ENCODE results near the gene IRX5.

Gene IRX5

DNA sequence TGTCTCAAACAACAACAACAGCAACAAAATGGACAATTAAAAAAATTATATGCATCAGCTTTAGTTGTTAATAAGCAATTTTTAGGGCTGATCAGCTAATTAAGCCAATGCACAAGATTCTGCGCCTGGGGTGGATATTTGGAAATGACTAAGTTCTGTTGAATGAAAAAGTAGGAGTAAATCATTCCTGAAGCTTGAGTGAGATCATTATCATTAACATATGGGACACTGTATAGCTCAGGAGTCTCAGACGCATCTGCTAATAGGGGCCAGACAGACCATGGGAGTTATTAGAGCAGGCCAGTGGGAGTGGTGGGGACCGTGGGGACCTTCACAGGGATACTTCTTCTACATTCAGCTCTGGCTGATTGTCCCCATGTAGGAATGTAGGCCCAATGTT is 22.8 kb downstream of the IRX5 start:
- DNase-seq: no peak

- peak; percentile 2 for DNase-seq
These were observed 23.6 kb downstream of the IRX5 start for GRCh38 chr16:54954220-54954619.

GRCh38 chr16:54955757-54956156 is 25.1 kb downstream of the IRX5 start:
- no peak for DNase-seq

DNA sequence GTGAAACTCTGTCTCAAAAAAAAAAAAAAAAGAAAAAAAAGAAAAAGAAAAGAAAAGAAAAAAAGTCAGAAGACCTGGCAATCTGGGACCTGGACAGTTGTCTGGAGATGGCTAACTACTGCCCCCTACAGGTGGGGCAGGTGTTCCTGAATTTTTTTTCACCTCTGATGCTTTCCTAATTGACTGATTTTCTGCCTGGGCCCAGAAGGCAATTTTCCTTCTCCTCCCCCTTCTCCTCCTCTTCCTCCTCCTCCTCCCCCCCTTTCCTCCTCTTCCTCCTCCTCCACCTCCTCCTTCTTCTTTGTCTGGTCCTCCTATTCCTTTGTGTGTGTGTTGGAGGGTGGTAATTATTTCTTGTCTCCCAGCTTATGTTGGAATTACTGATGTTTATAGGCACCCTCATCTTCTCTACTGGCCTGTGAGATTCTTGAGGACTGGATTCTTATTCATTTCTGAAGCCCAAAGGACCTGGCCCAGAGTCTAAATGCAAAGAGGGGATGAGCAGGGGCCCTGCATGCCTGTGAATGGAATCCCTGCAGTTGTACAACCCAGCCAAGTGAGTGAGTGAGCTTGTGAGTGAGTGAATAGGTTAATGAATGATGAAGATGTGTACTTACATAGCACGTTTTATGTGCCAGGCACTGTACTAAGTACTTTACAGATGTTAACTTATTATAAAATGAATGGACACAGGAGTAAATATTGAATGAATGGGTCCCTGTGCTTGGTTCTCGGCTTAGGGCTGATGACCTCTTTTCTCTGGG is 26.9 kb downstream of the IRX5 start:
- peak; percentile 48 for DNase-seq

- DNase-seq: no peak
These were observed 31.4 kb downstream of the IRX5 start for GRCh38 chr16:54962045-54962444.

DNA sequence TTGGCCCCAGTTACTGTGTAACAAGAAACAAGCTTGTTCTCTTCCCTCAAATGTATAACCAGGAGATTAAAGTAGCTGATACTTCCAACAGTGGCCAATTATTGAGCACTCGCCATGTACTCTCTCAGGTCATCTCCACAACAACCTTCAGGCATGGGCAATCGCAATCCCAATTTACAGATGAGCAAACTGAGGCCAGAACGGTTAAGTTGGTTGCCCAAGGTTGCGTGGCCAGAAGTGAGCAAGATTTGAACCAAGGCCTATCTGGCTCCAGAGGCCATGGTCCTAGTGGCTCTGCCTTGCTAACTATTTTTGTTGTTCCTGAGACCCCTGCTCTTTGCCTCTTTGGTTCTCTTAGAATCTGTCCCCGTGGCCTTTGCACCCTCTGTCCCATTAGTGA is 33.6 kb downstream of the IRX5 start:
- DNase-seq: no peak

DNA sequence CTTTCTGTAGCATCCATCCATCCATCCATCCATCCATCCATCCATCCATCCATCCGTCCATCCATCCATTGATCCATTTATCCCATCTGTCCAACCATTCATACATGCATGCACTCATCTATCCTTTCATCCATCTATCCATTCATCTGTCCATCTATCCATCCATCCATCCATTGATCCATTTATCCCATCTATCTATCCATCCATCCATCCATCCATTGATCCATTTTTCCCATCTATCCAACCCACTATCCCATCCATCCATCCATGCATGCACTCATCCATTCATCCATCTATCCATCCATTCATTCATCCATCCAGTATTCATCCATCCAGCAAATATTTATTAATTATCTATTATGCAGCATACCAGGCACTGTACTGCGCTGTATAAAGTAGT is 34.8 kb downstream of the IRX5 start:
- no peak for DNase-seq

- no peak for DNase-seq
These were observed 37.3 kb downstream of the IRX5 start for GRCh38 chr16:54968011-54968410.

GRCh38 chr16:54968784-54969183 is 38.1 kb downstream of the IRX5 start:
- DNase-seq: no peak

- DNase-seq: no peak
These were observed 39.4 kb downstream of the IRX5 start for GRCh38 chr16:54970016-54970415.

DNA sequence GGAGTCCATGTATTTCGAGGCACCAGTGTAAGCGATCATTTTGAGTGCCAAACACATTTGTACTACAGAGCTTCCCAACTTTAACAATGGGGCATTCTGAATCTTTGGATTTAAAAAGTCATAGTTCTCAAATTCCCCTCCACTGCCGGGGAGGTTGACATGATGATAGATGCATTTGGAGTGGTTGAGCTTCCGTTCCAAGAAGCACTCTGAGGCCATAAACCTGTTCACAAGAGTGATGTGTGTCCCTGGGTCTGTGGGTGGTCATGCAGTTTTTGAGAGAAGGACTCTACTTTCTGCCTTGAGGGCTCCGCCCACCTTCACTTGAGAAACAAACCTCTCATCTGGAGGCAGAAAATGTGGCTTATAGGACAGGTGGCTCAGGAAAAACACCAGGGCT is 43.7 kb downstream of the IRX5 start:
- DNase-seq: no peak

DNA sequence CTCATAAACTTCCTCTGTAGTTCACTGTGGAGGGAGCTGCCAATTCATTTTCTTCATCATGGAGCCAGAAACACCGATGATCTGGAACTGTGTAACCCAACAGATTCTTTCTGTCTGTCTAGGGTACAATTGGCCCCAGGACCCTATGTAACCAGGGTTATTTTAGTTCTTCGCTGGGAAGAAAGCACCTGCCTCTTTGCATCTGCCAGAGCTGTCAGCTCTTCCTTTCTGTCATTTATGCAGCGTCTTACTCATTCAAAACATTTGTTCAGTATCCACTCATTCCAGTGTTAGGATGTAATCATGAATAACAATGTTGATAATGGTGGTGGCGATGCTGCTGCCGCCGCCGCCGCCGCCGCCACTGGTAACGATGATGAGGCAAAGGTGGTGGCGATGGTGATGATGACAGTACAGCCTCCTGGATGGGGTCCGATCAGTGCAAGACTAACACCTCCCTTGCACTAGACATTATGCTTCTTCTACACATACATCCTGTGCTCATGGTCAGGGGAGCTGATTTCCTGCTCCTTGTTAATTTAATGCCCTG is 46.1 kb downstream of the IRX5 start:
- DNase-seq: no peak

DNA sequence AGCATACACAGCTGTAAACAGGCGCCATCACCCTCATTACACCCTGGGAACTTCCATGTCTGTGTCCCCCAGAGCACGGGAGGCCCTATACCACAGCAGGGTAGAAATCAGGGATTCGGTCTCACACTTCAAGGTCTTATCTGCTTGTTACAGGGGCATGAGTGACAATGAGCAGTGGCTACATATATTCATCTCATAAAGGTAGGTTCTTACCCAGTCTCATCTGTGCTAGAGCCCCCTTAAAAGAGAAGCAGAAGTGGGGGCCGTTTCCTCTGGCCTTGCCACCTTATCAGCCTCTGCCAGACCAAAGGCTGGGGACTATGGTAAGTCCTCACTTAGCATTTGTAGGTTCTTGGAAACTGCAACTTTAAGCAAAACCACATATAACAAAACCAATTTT is 46.5 kb downstream of the IRX5 start:
- no peak for DNase-seq

GRCh38 chr16:54980821-54981220 is 50.2 kb downstream of the IRX5 start:
- DNase-seq: no peak

Measured in NCI-H69 (cell line).